Loucy (cell line): ENCODE results near the gene KLHL6.

ENCODE experiments used
- H2AFZ ChIP-seq: fragments of 200-600 bp; sonication (generic); 2 replicates; pipeline ENCODE4 v1.6.0; 2016; ENCODE audit warnings: antibody characterized with exemption, mild to moderate bottlenecking, low read length, moderate library complexity
- H3F3A ChIP-seq: fragments of 200-600 bp; 2 replicates; pipeline ENCODE4 v1.6.0; 2016; ENCODE audit warnings: antibody characterized with exemption, low read depth, mild to moderate bottlenecking
- H3K27me3 ChIP-seq: fragments of 200-600 bp; sonication (generic); 2 replicates; pipeline ENCODE4 v1.6.1; 2014; ENCODE audit warnings: low read length, mild to moderate bottlenecking; ENCODE audit not compliant: insufficient read depth, poor library complexity, severe bottlenecking
- H3K36me3 ChIP-seq: fragments of 200-600 bp; sonication (generic); 2 replicates; pipeline ENCODE4 v1.6.1; 2016; ENCODE audit warnings: low read length; ENCODE audit not compliant: insufficient read depth
- H3K4me1 ChIP-seq: fragments of 200-600 bp; sonication (generic); 2 replicates; pipeline ENCODE4 v1.5.1; 2014; ENCODE audit warnings: low read length, mild to moderate bottlenecking; ENCODE audit not compliant: insufficient read depth, poor library complexity, severe bottlenecking
- H3K4me2 ChIP-seq: fragments of 200-600 bp; sonication (generic); 2 replicates; pipeline ENCODE4 v1.6.0; 2014; ENCODE audit warnings: antibody characterized with exemption, low read length, low read depth, mild to moderate bottlenecking; ENCODE audit not compliant: poor library complexity, severe bottlenecking
- H3K4me3 ChIP-seq: fragments of 200-600 bp; sonication (generic); 2 replicates; pipeline ENCODE4 v1.5.1; 2014; ENCODE audit warnings: low read length, mild to moderate bottlenecking, mixed read lengths; ENCODE audit not compliant: poor library complexity, severe bottlenecking
- H3K79me2 ChIP-seq: fragments of 200-600 bp; sonication (generic); 2 replicates; pipeline ENCODE4 v1.6.1; 2014; ENCODE audit warnings: low read length; ENCODE audit not compliant: insufficient read depth
- H3K9ac ChIP-seq: fragments of 200-600 bp; sonication (generic); 2 replicates; pipeline ENCODE4 v1.6.0; 2014; ENCODE audit warnings: mild to moderate bottlenecking, low read depth, low read length, moderate library complexity; ENCODE audit not compliant: poor library complexity, severe bottlenecking
- H3K9me2 ChIP-seq: fragments of 200-600 bp; sonication (generic); replicated peaks from 2 replicates; pipeline ENCODE4 v1.6.1; 2016; ENCODE audit warnings: low read depth, low read length, mixed read lengths
- H3K9me3 ChIP-seq: fragments of 200-600 bp; sonication (generic); 2 replicates; pipeline ENCODE4 v1.6.1; 2014; ENCODE audit warnings: mild to moderate bottlenecking, antibody characterized with exemption, low read length, low read depth; ENCODE audit not compliant: insufficient read depth
- H4K20me1 ChIP-seq: fragments of 200-600 bp; sonication (generic); 2 replicates; pipeline ENCODE4 v1.6.0; 2014; ENCODE audit warnings: antibody characterized with exemption, low read length, mild to moderate bottlenecking; ENCODE audit not compliant: insufficient read depth, poor library complexity, severe bottlenecking
- CTCF ChIP-seq: fragments of 200-600 bp; sonication (generic); conservative IDR thresholded peaks from 2 replicates; pipeline ENCODE4 v1.5.1; 2014; ENCODE audit warnings: mild to moderate bottlenecking, antibody characterized with exemption, low read length
- EZH2phosphoT487 ChIP-seq: fragments of 200-600 bp; IDR thresholded peaks from 2 replicates; pipeline ENCODE4 v1.6.1; 2018; ENCODE audit warnings: antibody characterized with exemption, mild to moderate bottlenecking, moderate library complexity, borderline replicate concordance

KLHL6 gene

GRCh38 chr3:183507551-183507950 lies 48.0 kb downstream of the KLHL6 start:
- H3K9ac ChIP-seq, result no peak overlapping the region
- H3F3A ChIP-seq, result no peaks in the 10 kb centered on the region
- no peaks in the 10 kb centered on the region for H3K9me2 ChIP-seq
- H3K79me2 ChIP-seq, result peaks cover 10% of the 10 kb centered on the region; the same call in 1 of the 2 replicates
- peaks cover 61% of the 10 kb centered on the region for H3K36me3 ChIP-seq
- H3K4me1 ChIP-seq, result no peaks in the 10 kb centered on the region
- no peak overlapping the region for H3K4me2 ChIP-seq
- H3K27me3 ChIP-seq, result no peaks in the 10 kb centered on the region
- H2AFZ ChIP-seq, result no peak overlapping the region
- TF ChIP-seq CTCF, result no peak
- TF ChIP-seq EZH2phosphoT487, result no peak
- H3K9me3 ChIP-seq, result no peaks in the 10 kb centered on the region; the same call in 1 of the 2 replicates
- no peaks in the 10 kb centered on the region for H4K20me1 ChIP-seq
- H3K4me3 ChIP-seq, result no peak overlapping the region

GRCh38 chr3:183506674-183507320 lies 48.7 kb downstream of the KLHL6 start:
- H3K9me2 ChIP-seq, result no peaks in the 10 kb centered on the region
- no peaks in the 10 kb centered on the region for H3K27me3 ChIP-seq
- H3F3A ChIP-seq, result no peaks in the 10 kb centered on the region
- H4K20me1 ChIP-seq, result no peaks in the 10 kb centered on the region
- H3K9me3 ChIP-seq, result no peaks in the 10 kb centered on the region; the same call in 1 of the 2 replicates
- no peak overlapping the region for H2AFZ ChIP-seq
- H3K36me3 ChIP-seq, result peaks cover 65% of the 10 kb centered on the region
- H3K9ac ChIP-seq, result no peak overlapping the region
- TF ChIP-seq EZH2phosphoT487 (no peak), CTCF (no peak)
- peaks cover 3% of the 10 kb centered on the region; the same call in 1 of the 2 replicates for H3K79me2 ChIP-seq
- no peak overlapping the region for H3K4me2 ChIP-seq
- no peak overlapping the region for H3K4me3 ChIP-seq
- H3K4me1 ChIP-seq, result no peaks in the 10 kb centered on the region

DNA sequence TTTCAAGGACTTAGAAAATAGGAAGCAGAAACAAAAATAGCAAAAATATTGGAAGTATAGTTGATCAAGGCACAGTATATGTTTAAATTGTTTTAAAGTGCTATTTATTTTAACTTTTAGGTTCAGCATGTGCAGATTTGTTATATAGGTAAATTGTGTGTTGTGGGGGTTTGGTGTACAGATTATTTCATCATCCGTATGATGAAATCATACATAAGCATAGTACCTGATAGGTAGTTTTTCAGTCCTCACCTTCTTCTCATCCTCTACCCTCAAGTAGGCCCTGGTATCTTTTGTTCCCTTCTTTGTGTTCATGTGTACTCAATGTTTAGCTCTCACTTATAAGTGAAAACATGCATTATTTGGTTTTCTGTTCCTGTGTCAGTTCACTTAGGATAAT lies 50.9 kb downstream of the KLHL6 start:
- peaks cover 82% of the 10 kb centered on the region for H3K36me3 ChIP-seq
- no peaks in the 10 kb centered on the region for H3K27me3 ChIP-seq
- no peak overlapping the region for H3K4me3 ChIP-seq
- no peaks in the 10 kb centered on the region for H3F3A ChIP-seq
- no peaks in the 10 kb centered on the region for H3K9me2 ChIP-seq
- no peaks in the 10 kb centered on the region; the same call in 1 of the 2 replicates for H3K9me3 ChIP-seq
- no peaks in the 10 kb centered on the region for H4K20me1 ChIP-seq
- no peak overlapping the region for H2AFZ ChIP-seq
- no peak overlapping the region for H3K4me2 ChIP-seq
- H3K4me1 ChIP-seq, result no peaks in the 10 kb centered on the region
- no peaks in the 10 kb centered on the region for H3K79me2 ChIP-seq
- TF ChIP-seq CTCF (no peak), EZH2phosphoT487 (no peak)
- H3K9ac ChIP-seq, result no peak overlapping the region
